Measurements from ENCODE around the gene KCTD17.

DNA sequence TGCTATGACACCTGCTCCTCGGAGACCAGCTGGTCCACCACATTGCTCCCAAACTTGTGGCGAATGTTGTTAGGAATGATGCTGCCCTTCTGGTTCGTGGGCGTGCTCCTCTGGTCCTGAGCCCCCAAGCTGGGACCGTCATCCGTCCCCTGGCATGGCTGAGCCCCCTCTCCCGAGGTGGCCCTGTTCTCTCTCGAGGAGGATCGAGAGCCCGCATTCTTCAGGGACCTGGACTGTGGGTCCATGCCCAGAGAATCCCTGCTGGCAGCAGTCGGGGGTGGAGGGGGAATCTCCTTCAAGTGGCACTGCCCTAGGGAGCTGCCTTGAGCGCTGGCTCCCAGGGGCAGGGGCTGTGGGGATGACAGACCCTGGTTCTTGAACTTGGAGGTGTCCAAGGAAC lies 49.7 kb upstream of the KCTD17 start:
- TF ChIP-seq, protein P1, sequence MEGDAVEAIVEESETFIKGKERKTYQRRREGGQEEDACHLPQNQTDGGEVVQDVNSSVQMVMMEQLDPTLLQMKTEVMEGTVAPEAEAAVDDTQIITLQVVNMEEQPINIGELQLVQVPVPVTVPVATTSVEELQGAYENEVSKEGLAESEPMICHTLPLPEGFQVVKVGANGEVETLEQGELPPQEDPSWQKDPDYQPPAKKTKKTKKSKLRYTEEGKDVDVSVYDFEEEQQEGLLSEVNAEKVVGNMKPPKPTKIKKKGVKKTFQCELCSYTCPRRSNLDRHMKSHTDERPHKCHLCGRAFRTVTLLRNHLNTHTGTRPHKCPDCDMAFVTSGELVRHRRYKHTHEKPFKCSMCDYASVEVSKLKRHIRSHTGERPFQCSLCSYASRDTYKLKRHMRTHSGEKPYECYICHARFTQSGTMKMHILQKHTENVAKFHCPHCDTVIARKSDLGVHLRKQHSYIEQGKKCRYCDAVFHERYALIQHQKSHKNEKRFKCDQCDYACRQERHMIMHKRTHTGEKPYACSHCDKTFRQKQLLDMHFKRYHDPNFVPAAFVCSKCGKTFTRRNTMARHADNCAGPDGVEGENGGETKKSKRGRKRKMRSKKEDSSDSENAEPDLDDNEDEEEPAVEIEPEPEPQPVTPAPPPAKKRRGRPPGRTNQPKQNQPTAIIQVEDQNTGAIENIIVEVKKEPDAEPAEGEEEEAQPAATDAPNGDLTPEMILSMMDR (IDR thresholded peaks at IDR 0.05), result no peak
- TF ChIP-seq POLR2AphosphoS5 (IDR thresholded peaks at IDR 0.05; ENCODE audit: low read depth, low read length) (no peak), SIN3A (IDR thresholded peaks at IDR 0.05; ENCODE audit: borderline replicate concordance, insufficient read depth, low read depth, low read length) (no peak)
- TF ChIP-seq, protein P2, sequence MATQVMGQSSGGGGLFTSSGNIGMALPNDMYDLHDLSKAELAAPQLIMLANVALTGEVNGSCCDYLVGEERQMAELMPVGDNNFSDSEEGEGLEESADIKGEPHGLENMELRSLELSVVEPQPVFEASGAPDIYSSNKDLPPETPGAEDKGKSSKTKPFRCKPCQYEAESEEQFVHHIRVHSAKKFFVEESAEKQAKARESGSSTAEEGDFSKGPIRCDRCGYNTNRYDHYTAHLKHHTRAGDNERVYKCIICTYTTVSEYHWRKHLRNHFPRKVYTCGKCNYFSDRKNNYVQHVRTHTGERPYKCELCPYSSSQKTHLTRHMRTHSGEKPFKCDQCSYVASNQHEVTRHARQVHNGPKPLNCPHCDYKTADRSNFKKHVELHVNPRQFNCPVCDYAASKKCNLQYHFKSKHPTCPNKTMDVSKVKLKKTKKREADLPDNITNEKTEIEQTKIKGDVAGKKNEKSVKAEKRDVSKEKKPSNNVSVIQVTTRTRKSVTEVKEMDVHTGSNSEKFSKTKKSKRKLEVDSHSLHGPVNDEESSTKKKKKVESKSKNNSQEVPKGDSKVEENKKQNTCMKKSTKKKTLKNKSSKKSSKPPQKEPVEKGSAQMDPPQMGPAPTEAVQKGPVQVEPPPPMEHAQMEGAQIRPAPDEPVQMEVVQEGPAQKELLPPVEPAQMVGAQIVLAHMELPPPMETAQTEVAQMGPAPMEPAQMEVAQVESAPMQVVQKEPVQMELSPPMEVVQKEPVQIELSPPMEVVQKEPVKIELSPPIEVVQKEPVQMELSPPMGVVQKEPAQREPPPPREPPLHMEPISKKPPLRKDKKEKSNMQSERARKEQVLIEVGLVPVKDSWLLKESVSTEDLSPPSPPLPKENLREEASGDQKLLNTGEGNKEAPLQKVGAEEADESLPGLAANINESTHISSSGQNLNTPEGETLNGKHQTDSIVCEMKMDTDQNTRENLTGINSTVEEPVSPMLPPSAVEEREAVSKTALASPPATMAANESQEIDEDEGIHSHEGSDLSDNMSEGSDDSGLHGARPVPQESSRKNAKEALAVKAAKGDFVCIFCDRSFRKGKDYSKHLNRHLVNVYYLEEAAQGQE (IDR thresholded peaks at IDR 0.05; ENCODE audit: insufficient read depth in 1 of 2, low read depth in 2 of 2, low read length in 1 of 2), result no peak

Measured in Panc1 (cell line).